Transverse colon (tissue), 4 donors: ENCODE results near the gene CACNA1A. TPM values are rescaled to one million over a fixed set of nuclear protein-coding genes. Genes with fewer than 3 reads are reported as not detected.
A peak's percentile ranks its signal among the peaks of the same experiment; 100 is the strongest.

ENCODE experiments used
- DNase-seq: peaks from one replicate; pipeline ENCODE4 v3.0.0-alpha.2; 2019
- H3K27ac ChIP-seq, 4 donors: fragments of 200-600 bp; sonication (generic); 2 replicates each; pipeline ENCODE4 v1.5.1; 2016 to 2018; ENCODE audit warnings: inconsistent platforms in 4 of 4
- H3K27me3 ChIP-seq: fragments of 200-600 bp; sonication (generic); 2 replicates; pipeline ENCODE4 v1.5.1; 2017; ENCODE audit warnings: inconsistent platforms
- H3K36me3 ChIP-seq, 4 donors: fragments of 200-600 bp; sonication (generic); 2 replicates each; pipeline ENCODE4 v1.5.1; 2017 to 2019; ENCODE audit warnings: inconsistent platforms in 4 of 4
- H3K4me1 ChIP-seq, 4 donors: fragments of 200-600 bp; sonication (generic); 2 replicates each; pipeline ENCODE4 v1.5.1; 2017 to 2020; ENCODE audit warnings: inconsistent platforms in 4 of 4
- H3K4me3 ChIP-seq, 4 donors: fragments of 200-600 bp; sonication (generic); 1 replicate in 1 of 4; 2 replicates in 3 of 4; pipeline versions ENCODE4 v1.5.1 to v1.6.1; 2017 to 2019; ENCODE audit warnings: inconsistent platforms in 4 of 4
- H3K9me3 ChIP-seq, 2 donors: fragments of 200-600 bp; sonication (generic); 2 replicates each; pipeline ENCODE4 v1.5.1; 2017 to 2019; ENCODE audit warnings: inconsistent platforms in 2 of 2
- EP300 ChIP-seq: sonication (generic); formaldehyde crosslinking; IDR thresholded peaks from one replicate; pipeline ENCODE4 v1.6.1; 2017; ENCODE audit warnings: antibody characterized with exemption, low read depth
- POLR2A ChIP-seq: fragments of 450-650 bp; IDR thresholded peaks from one replicate; pipeline ENCODE4 v1.6.1; 2016; ENCODE audit warnings: antibody characterized with exemption, mild to moderate bottlenecking, moderate library complexity
- POLR2AphosphoS5 ChIP-seq, 3 donors: sonication (generic); formaldehyde crosslinking; IDR thresholded peaks; one replicate each; pipeline ENCODE4 v1.6.1; 2016; ENCODE audit warnings: antibody characterized with exemption in 3 of 3
- WGBS, 2 donors: methylation state at CpG; one replicate each; pipeline ENCODE4 v1.1.5; 2018; ENCODE audit warnings: low coverage in 1 of 2; 5-methylcytosine and 5-hydroxymethylcytosine counted together
- in situ Hi-C, 4 donors: fragments of 200-750 bp; cut with MboI; loops; one replicate each; pipeline versions ENCODE4 v1.15.0 to v1.15.1; 2017; ENCODE audit warnings: low sequenced_read_pairs in 3 of 4, low pct_ligation_motif_present in 1 of 4, low pct_unique_long_range_greater_than_20kb in 1 of 4
- intact Hi-C: fragments of 100-400 bp; cut with DNase I; formaldehyde crosslinking; loops from one replicate; pipeline ENCODE4 v1.15.1; 2023; ENCODE audit warnings: low total_unique reads
- total RNA-seq, 4 donors: library from RNA; depleted of rRNA; stranded (reverse); fragments of >200 nt; gene quantifications; one replicate each; pipeline ENCODE4 v1.1.0, GENCODE V29; 2016
- TF ChIP-seq, protein P1 (sequence below), 5 experiments: fragments of 200-600 bp in 3 of 5; fragments of 450-650 bp in 2 of 5; sonication (generic) in 3 of 5; IDR thresholded peaks; 1 replicate in 2 of 5; 2 replicates in 3 of 5; pipeline ENCODE4 v1.5.1; 2016 to 2017; ENCODE audit warnings: antibody characterized with exemption in 5 of 5, inconsistent platforms in 3 of 5, mild to moderate bottlenecking in 2 of 5, moderate library complexity in 1 of 5

Gene CACNA1A
- total RNA-seq, 4 donors from 2014 or later, result 2.9 to 15.7 (median 5.2) TPM

GRCh38 chr19:13396250-13397080 is 109.8 kb downstream of the CACNA1A start:
- Histone ChIP-seq H3K36me3 (no peaks in the 10 kb centered on the region), H3K27me3 (peaks cover 22% of the 10 kb centered on the region), H3K9me3 (no peaks in the 10 kb centered on the region), H3K27ac (no peak overlapping the region), H3K4me1 (no peaks in the 10 kb centered on the region), H3K4me3 (no peak overlapping the region)
- TF ChIP-seq EP300 (no peak), POLR2A (no peak), POLR2AphosphoS5 (IDR thresholded peaks at IDR 0.05) (no peak)
- TF ChIP-seq, protein P1, sequence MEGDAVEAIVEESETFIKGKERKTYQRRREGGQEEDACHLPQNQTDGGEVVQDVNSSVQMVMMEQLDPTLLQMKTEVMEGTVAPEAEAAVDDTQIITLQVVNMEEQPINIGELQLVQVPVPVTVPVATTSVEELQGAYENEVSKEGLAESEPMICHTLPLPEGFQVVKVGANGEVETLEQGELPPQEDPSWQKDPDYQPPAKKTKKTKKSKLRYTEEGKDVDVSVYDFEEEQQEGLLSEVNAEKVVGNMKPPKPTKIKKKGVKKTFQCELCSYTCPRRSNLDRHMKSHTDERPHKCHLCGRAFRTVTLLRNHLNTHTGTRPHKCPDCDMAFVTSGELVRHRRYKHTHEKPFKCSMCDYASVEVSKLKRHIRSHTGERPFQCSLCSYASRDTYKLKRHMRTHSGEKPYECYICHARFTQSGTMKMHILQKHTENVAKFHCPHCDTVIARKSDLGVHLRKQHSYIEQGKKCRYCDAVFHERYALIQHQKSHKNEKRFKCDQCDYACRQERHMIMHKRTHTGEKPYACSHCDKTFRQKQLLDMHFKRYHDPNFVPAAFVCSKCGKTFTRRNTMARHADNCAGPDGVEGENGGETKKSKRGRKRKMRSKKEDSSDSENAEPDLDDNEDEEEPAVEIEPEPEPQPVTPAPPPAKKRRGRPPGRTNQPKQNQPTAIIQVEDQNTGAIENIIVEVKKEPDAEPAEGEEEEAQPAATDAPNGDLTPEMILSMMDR (IDR thresholded peaks at IDR 0.05), result no peak
- DNase-seq, result peak; percentile 15
- WGBS, 2 donors, result 31 to 33% methylated on average over 4 to 18 of the region's 18 CpGs
- in situ Hi-C loops (no loop called here), intact Hi-C loops (no loop called here)

GRCh38 chr19:13382633-13382938 is 123.7 kb downstream of the CACNA1A start:
- intact Hi-C loops, result no loop called here
- no peak overlapping the region for H3K4me3 ChIP-seq
- H3K36me3 ChIP-seq, result no peaks in the 10 kb centered on the region
- H3K4me1 ChIP-seq, result no peaks in the 10 kb centered on the region
- TF ChIP-seq, protein P1 (IDR thresholded peaks at IDR 0.05), result no peak
- no peak for TF ChIP-seq POLR2AphosphoS5 (IDR thresholded peaks at IDR 0.05)
- TF ChIP-seq EP300, result no peak
- TF ChIP-seq POLR2A, result no peak
- no peak for DNase-seq
- H3K9me3 ChIP-seq, result no peaks in the 10 kb centered on the region
- no peak overlapping the region for H3K27ac ChIP-seq
- no peaks in the 10 kb centered on the region for H3K27me3 ChIP-seq
- in situ Hi-C loops, result no loop called here
- 63 to 64% methylated on average over 3 to 4 of the region's 4 CpGs for WGBS, 2 donors

DNA sequence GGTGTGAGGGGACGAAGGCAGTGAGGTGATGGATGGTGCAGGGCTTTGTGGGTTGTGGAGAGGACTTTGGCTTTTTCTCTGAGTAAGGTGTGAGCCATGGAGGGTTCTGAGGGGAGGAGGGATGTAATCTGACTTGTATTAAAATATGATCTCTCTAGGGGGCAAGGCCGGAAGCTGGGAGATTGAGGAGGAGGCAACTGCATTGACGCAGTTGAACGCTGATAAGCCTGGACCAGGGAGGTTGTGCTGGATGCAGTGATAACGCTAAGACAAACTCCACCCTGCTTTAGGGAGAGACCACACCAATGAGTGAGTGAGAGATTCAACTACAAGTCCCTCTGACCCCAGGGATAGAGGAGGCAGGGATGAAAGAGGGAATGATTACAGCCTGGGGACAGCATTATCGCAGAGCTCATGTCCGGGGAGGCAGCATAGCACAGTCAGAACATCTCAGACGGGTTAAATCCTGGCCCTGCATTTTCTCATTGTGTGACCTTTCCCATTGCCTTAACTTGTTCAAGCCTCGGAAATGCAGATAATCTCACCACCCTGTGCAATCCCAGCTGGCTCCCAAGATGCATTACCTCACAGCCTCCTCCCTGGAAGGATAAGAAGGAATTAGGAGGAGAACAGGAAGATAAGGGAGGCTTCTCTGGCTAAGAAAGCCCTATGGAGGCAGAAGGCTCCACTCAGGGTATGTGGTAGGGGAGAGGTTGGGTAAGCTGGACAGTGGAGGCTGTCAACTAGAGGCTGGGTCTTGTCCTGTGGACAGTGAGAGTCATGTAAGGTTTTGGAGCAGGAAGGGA is 124.2 kb downstream of the CACNA1A start:
- TF ChIP-seq POLR2AphosphoS5 (IDR thresholded peaks at IDR 0.05), result no peak
- TF ChIP-seq, protein P1 (IDR thresholded peaks at IDR 0.05), result no peak
- no peak for TF ChIP-seq EP300
- TF ChIP-seq POLR2A, result no peak

GRCh38 chr19:13376537-13376936 is 129.7 kb downstream of the CACNA1A start:
- Histone ChIP-seq H3K36me3 (no peaks in the 10 kb centered on the region), H3K9me3 (no peaks in the 10 kb centered on the region), H3K4me3 (no peak overlapping the region), H3K27ac (no peak overlapping the region), H3K27me3 (no peaks in the 10 kb centered on the region), H3K4me1 (no peaks in the 10 kb centered on the region)
- in situ Hi-C loops, result no loop called here
- TF ChIP-seq POLR2AphosphoS5 (IDR thresholded peaks at IDR 0.05), result no peak
- TF ChIP-seq EP300, result no peak
- no peak for TF ChIP-seq POLR2A
- TF ChIP-seq, protein P1 (IDR thresholded peaks at IDR 0.05), result no peak
- no peak for DNase-seq
- intact Hi-C loops, result no loop called here

More for the DNA sequence above, 124.2 kb downstream of the CACNA1A start:
- Histone ChIP-seq H3K4me1 (no peaks in the 10 kb centered on the region), H3K4me3 (no peak overlapping the region), H3K27ac (no peak overlapping the region), H3K27me3 (no peaks in the 10 kb centered on the region), H3K36me3 (no peaks in the 10 kb centered on the region), H3K9me3 (no peaks in the 10 kb centered on the region)
- 77 to 78% methylated on average over 8 to 9 of the region's 9 CpGs for WGBS, 2 donors
- no peak for DNase-seq
- intact Hi-C loops, result no loop called here
- in situ Hi-C loops, result no loop called here
